ENCODE data around the gene GLOD5.

The GLOD5 gene

GRCh38 chrX:48737940-48738339, 23.6 kb upstream of the GLOD5 start:
- Mint-ChIP-seq H3K27me3 (no peaks in the 10 kb centered on the region), H3K4me1 (ENCODE audit: low read depth) (peaks cover 19% of the 10 kb centered on the region), H3K36me3 (no peaks in the 10 kb centered on the region), H3K27ac (peak overlapping the region; percentile 98), H3K4me3 (peak overlapping the region; percentile 98), H3K9me3 (ENCODE audit: low read depth) (no peaks in the 10 kb centered on the region)

- no peaks in the 10 kb centered on the region for H3K9me3 Mint-ChIP-seq (ENCODE audit: low read depth)
- H3K27me3 Mint-ChIP-seq: no peaks in the 10 kb centered on the region
- H3K4me1 Mint-ChIP-seq (ENCODE audit: low read depth): peaks cover 10% of the 10 kb centered on the region
- H3K36me3 Mint-ChIP-seq: no peaks in the 10 kb centered on the region
- H3K27ac Mint-ChIP-seq: no peak overlapping the region
- no peak overlapping the region for H3K4me3 Mint-ChIP-seq
These were observed 19.7 kb upstream of the GLOD5 start for GRCh38 chrX:48741834-48742233.

- H3K4me3 Mint-ChIP-seq: no peak overlapping the region
- no peaks in the 10 kb centered on the region for H3K36me3 Mint-ChIP-seq
- no peaks in the 10 kb centered on the region for H3K9me3 Mint-ChIP-seq (ENCODE audit: low read depth)
- no peaks in the 10 kb centered on the region for H3K27me3 Mint-ChIP-seq
- no peak overlapping the region for H3K27ac Mint-ChIP-seq
- no peaks in the 10 kb centered on the region for H3K4me1 Mint-ChIP-seq (ENCODE audit: low read depth)
These were observed 16.3 kb upstream of the GLOD5 start for GRCh38 chrX:48745222-48745621.

GRCh38 chrX:48747415-48748016, 14.0 kb upstream of the GLOD5 start:
- no peaks in the 10 kb centered on the region for H3K9me3 Mint-ChIP-seq (ENCODE audit: low read depth)
- no peaks in the 10 kb centered on the region for H3K4me1 Mint-ChIP-seq (ENCODE audit: low read depth)
- no peaks in the 10 kb centered on the region for H3K27me3 Mint-ChIP-seq
- H3K27ac Mint-ChIP-seq: no peak overlapping the region
- H3K36me3 Mint-ChIP-seq: no peaks in the 10 kb centered on the region
- no peak overlapping the region for H3K4me3 Mint-ChIP-seq

DNA sequence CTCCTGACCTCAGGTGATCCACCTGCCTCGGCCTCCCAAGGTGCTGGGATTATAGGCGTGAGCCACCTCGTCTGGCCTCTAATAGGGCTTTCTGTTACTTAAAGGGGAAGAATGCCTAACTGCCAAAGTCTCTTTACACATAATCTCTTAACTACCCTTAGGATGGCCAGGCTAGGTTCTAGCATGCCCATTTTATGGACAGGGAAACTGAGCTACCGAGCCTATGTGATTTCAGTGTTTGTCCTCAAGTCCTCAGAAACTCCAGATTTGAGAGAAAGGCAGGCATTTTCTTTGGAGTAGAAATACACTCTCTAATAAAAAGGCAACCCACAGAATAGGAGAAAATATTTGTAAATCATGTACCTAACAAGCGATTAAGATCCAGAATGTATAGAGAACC, 12.4 kb upstream of the GLOD5 start:
- H3K27me3 Mint-ChIP-seq: no peaks in the 10 kb centered on the region
- no peaks in the 10 kb centered on the region for H3K9me3 Mint-ChIP-seq (ENCODE audit: low read depth)
- H3K4me3 Mint-ChIP-seq: no peak overlapping the region
- no peaks in the 10 kb centered on the region for H3K36me3 Mint-ChIP-seq
- H3K27ac Mint-ChIP-seq: no peak overlapping the region
- H3K4me1 Mint-ChIP-seq (ENCODE audit: low read depth): no peaks in the 10 kb centered on the region

DNA sequence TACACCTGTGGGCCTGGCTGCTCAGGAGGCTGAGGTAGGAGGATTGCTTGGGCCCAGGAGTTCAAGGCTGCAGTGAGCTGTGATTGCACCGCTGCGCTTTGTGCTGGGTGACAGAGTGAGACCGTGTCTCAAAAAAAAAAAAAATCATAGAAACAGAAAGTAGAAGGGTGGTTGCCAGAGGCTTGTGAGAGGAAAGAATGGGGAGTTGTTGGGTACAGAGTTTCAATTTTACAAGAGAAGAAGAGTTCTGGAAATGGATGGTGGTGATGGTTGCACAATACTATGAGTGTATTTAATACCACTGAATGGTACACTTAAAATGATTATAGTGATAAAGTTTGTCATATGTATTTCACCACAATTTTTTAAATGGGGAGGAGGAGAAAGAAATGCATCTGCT, 10.2 kb upstream of the GLOD5 start:
- Mint-ChIP-seq H3K4me1 (ENCODE audit: low read depth) (no peaks in the 10 kb centered on the region), H3K36me3 (no peaks in the 10 kb centered on the region), H3K27me3 (no peaks in the 10 kb centered on the region), H3K27ac (peak overlapping the region; percentile 29), H3K9me3 (ENCODE audit: low read depth) (no peaks in the 10 kb centered on the region), H3K4me3 (no peak overlapping the region)

GRCh38 chrX:48752498-48752897, 9.0 kb upstream of the GLOD5 start:
- Mint-ChIP-seq H3K27me3 (no peaks in the 10 kb centered on the region), H3K4me3 (no peak overlapping the region), H3K4me1 (ENCODE audit: low read depth) (no peaks in the 10 kb centered on the region), H3K9me3 (ENCODE audit: low read depth) (no peaks in the 10 kb centered on the region), H3K27ac (no peak overlapping the region), H3K36me3 (no peaks in the 10 kb centered on the region)

GRCh38 chrX:48753708-48754228, 7.8 kb upstream of the GLOD5 start:
- H3K27ac Mint-ChIP-seq: no peak overlapping the region
- no peaks in the 10 kb centered on the region for H3K9me3 Mint-ChIP-seq (ENCODE audit: low read depth)
- no peaks in the 10 kb centered on the region for H3K36me3 Mint-ChIP-seq
- no peak overlapping the region for H3K4me3 Mint-ChIP-seq
- no peaks in the 10 kb centered on the region for H3K4me1 Mint-ChIP-seq (ENCODE audit: low read depth)
- no peaks in the 10 kb centered on the region for H3K27me3 Mint-ChIP-seq

- no peaks in the 10 kb centered on the region for H3K27me3 Mint-ChIP-seq
- H3K27ac Mint-ChIP-seq: no peak overlapping the region
- no peak overlapping the region for H3K4me3 Mint-ChIP-seq
- no peaks in the 10 kb centered on the region for H3K4me1 Mint-ChIP-seq (ENCODE audit: low read depth)
- H3K36me3 Mint-ChIP-seq: no peaks in the 10 kb centered on the region
- no peaks in the 10 kb centered on the region for H3K9me3 Mint-ChIP-seq (ENCODE audit: low read depth)
These were observed 7.3 kb upstream of the GLOD5 start for GRCh38 chrX:48754238-48754637.

- no peaks in the 10 kb centered on the region for H3K36me3 Mint-ChIP-seq
- no peaks in the 10 kb centered on the region for H3K9me3 Mint-ChIP-seq (ENCODE audit: low read depth)
- no peaks in the 10 kb centered on the region for H3K27me3 Mint-ChIP-seq
- no peaks in the 10 kb centered on the region for H3K4me1 Mint-ChIP-seq (ENCODE audit: low read depth)
- H3K27ac Mint-ChIP-seq: no peak overlapping the region
- H3K4me3 Mint-ChIP-seq: no peak overlapping the region
These were observed 7.7 kb downstream of the GLOD5 start for GRCh38 chrX:48769230-48769629.

GRCh38 chrX:48770296-48770695, 8.7 kb downstream of the GLOD5 start:
- no peaks in the 10 kb centered on the region for H3K36me3 Mint-ChIP-seq
- H3K4me3 Mint-ChIP-seq: no peak overlapping the region
- no peak overlapping the region for H3K27ac Mint-ChIP-seq
- H3K27me3 Mint-ChIP-seq: no peaks in the 10 kb centered on the region
- H3K9me3 Mint-ChIP-seq (ENCODE audit: low read depth): no peaks in the 10 kb centered on the region
- no peaks in the 10 kb centered on the region for H3K4me1 Mint-ChIP-seq (ENCODE audit: low read depth)

GRCh38 chrX:48772602-48773001, 11.1 kb downstream of the GLOD5 start:
- Mint-ChIP-seq H3K36me3 (no peaks in the 10 kb centered on the region), H3K9me3 (ENCODE audit: low read depth) (no peaks in the 10 kb centered on the region), H3K4me1 (ENCODE audit: low read depth) (no peaks in the 10 kb centered on the region), H3K27ac (no peak overlapping the region), H3K27me3 (no peaks in the 10 kb centered on the region), H3K4me3 (no peak overlapping the region)

DNA sequence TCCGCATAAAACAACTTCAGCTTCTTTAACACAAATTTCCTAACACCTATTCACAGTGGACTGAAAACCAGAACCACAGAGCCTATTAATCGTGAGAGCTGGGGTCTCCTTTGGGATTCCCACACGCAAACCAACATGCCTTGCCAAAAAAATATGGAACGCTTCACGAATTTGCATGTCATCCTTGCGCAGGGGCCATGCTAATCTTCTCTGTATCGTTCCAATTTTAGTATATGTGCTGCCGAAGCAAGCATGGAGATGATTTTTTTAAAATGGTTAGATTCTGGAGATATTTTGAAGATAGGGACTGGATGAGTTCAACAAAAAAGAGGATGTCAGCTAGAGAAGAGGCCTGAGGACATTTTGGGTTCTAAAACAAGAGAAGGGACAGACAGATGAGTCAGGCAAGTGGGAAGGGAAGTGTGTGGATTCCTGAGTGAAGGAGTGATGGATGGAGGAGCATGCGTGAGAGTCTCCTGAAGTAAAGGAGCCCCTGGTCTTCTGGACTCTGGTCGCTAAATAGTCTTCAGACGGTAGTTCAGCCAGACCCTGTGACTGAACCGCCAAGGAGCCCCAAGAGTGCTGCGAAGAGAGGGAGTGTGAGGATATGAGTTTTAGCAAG, 15.4 kb downstream of the GLOD5 start:
- no peaks in the 10 kb centered on the region for H3K27me3 Mint-ChIP-seq
- H3K36me3 Mint-ChIP-seq: no peaks in the 10 kb centered on the region
- no peaks in the 10 kb centered on the region for H3K9me3 Mint-ChIP-seq (ENCODE audit: low read depth)
- H3K27ac Mint-ChIP-seq: no peak overlapping the region
- H3K4me1 Mint-ChIP-seq (ENCODE audit: low read depth): no peaks in the 10 kb centered on the region
- no peak overlapping the region for H3K4me3 Mint-ChIP-seq

DNA sequence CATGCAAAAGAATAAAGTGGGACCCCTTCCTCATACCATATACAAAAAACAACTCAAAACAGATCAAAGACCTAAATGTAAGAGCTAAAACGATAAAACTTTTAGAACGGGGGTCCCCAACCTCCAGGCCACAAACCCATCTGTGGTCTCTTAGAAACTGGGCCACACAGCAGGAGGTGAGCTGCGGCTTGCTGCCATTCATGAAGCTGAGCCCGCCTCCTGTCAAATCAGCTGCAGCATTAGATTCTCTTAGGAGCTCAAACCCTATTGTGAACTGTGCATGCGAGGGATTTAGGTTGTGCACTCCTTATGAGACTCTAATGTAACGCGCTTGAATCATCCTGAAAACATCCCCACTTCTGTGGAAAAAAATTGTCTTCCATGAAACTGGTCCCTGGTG, 17.9 kb downstream of the GLOD5 start:
- Mint-ChIP-seq H3K9me3 (ENCODE audit: low read depth) (no peaks in the 10 kb centered on the region), H3K27me3 (no peaks in the 10 kb centered on the region), H3K36me3 (no peaks in the 10 kb centered on the region), H3K27ac (no peak overlapping the region), H3K4me3 (no peak overlapping the region), H3K4me1 (ENCODE audit: low read depth) (no peaks in the 10 kb centered on the region)

DNA sequence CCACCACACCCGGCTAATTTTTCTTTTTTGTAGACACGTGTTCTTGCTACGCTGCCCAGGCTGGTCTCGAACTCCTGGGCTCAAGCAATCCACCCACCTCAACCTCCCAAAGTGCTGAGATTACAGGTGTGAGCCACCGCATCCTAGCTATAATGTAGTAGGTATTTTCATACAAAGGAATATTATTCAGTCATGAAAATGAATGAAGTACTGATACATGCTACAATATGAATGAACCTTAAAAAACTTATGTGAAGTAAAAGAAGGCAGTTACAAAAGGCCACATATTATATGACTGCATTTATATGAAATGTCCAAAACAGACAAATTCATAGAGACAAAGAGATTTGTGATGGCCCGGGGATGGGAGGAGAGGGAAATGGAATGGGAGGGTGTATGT, 20.2 kb downstream of the GLOD5 start:
- no peaks in the 10 kb centered on the region for H3K9me3 Mint-ChIP-seq (ENCODE audit: low read depth)
- no peak overlapping the region for H3K27ac Mint-ChIP-seq
- H3K36me3 Mint-ChIP-seq: no peaks in the 10 kb centered on the region
- H3K4me1 Mint-ChIP-seq (ENCODE audit: low read depth): no peaks in the 10 kb centered on the region
- H3K4me3 Mint-ChIP-seq: no peak overlapping the region
- H3K27me3 Mint-ChIP-seq: no peaks in the 10 kb centered on the region

DNA sequence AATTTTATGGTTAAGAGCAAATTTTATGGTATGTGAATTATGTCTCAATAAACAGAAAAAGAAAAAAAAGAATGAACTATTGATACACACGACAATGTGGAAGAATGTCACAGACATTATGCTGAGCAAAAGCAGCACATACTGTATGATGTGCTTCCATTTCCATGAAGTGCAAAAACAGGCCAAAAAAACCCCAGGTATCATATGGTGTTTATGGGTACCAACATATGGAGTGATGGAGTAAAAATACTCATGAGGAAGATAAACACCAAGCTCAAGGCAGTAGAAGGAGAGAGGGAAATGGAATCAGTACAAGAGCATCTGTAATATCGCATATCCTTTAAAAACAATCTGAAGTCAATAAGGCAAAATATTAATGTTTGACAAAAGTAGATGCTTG, 20.7 kb downstream of the GLOD5 start:
- Mint-ChIP-seq H3K36me3 (no peaks in the 10 kb centered on the region), H3K9me3 (ENCODE audit: low read depth) (no peaks in the 10 kb centered on the region), H3K4me3 (no peak overlapping the region), H3K27me3 (no peaks in the 10 kb centered on the region), H3K27ac (no peak overlapping the region), H3K4me1 (ENCODE audit: low read depth) (no peaks in the 10 kb centered on the region)
